GM18861 (cell line): Measurements from ENCODE around the gene TICAM2.
A peak's percentile ranks its signal among the peaks of the same experiment; 100 is the strongest.

Source experiments
- ATAC-seq: cut with Tn5 transposase; IDR thresholded peaks from one replicate; pipeline ENCODE4 v1.9.1; 2021; ENCODE audit not compliant: unreplicated experiment

Gene TICAM2

GRCh38 chr5:115573133-115573532, 29.1 kb downstream of the TICAM2 start:
- ATAC-seq, result no peak

- ATAC-seq, result no peak
These were observed 30.8 kb downstream of the TICAM2 start for GRCh38 chr5:115571441-115571878.

- ATAC-seq, result no peak
These were observed 33.6 kb downstream of the TICAM2 start for GRCh38 chr5:115568668-115569067.

- ATAC-seq, result no peak
These were observed 37.0 kb downstream of the TICAM2 start for GRCh38 chr5:115565233-115565632.

- ATAC-seq, result no peak
These were observed 41.1 kb downstream of the TICAM2 start for GRCh38 chr5:115561176-115561575.

- ATAC-seq, result no peak
These were observed 42.8 kb downstream of the TICAM2 start for GRCh38 chr5:115559524-115559923.

- no peak for ATAC-seq
These were observed 43.8 kb downstream of the TICAM2 start for GRCh38 chr5:115558388-115558956.

GRCh38 chr5:115557667-115558387, 44.5 kb downstream of the TICAM2 start:
- ATAC-seq, result no peak

GRCh38 chr5:115556276-115556675, 46.0 kb downstream of the TICAM2 start:
- no peak for ATAC-seq

- ATAC-seq, result no peak
These were observed 47.1 kb downstream of the TICAM2 start for GRCh38 chr5:115555084-115555633.

GRCh38 chr5:115553082-115553481, 49.2 kb downstream of the TICAM2 start:
- no peak for ATAC-seq

- ATAC-seq, result no peak
These were observed 50.9 kb downstream of the TICAM2 start for GRCh38 chr5:115551415-115551814.

- peak; percentile 21 for ATAC-seq
These were observed 53.1 kb downstream of the TICAM2 start for GRCh38 chr5:115549154-115549553.

GRCh38 chr5:115548683-115549082, 53.6 kb downstream of the TICAM2 start:
- no peak for ATAC-seq

GRCh38 chr5:115545351-115545882, 56.9 kb downstream of the TICAM2 start:
- no peak for ATAC-seq

GRCh38 chr5:115544436-115545350, 57.6 kb downstream of the TICAM2 start, which contains the start of gene FEM1C:
Gene FEM1C (minus strand): TSS chr5:115544775. CDS start chr5:115543493, 1,282 bp downstream.
- peak; percentile 97 for ATAC-seq

- ATAC-seq, result no peak
These were observed 58.2 kb downstream of the TICAM2 start for GRCh38 chr5:115544043-115544435.

- ATAC-seq, result peak; percentile 20
These were observed 58.8 kb downstream of the TICAM2 start for GRCh38 chr5:115543365-115544042.

- no peak for ATAC-seq
These were observed 59.5 kb downstream of the TICAM2 start for GRCh38 chr5:115542651-115543364.

GRCh38 chr5:115542086-115542485, 60.2 kb downstream of the TICAM2 start:
- no peak for ATAC-seq
